Measurements from ENCODE around the gene MZT2A.
"Not testable (repeated sequence)": the region's sequence is repeated elsewhere in the genome, so short reads cannot be mapped to it uniquely, and the experiment has no call there.

MZT2A gene

DNA sequence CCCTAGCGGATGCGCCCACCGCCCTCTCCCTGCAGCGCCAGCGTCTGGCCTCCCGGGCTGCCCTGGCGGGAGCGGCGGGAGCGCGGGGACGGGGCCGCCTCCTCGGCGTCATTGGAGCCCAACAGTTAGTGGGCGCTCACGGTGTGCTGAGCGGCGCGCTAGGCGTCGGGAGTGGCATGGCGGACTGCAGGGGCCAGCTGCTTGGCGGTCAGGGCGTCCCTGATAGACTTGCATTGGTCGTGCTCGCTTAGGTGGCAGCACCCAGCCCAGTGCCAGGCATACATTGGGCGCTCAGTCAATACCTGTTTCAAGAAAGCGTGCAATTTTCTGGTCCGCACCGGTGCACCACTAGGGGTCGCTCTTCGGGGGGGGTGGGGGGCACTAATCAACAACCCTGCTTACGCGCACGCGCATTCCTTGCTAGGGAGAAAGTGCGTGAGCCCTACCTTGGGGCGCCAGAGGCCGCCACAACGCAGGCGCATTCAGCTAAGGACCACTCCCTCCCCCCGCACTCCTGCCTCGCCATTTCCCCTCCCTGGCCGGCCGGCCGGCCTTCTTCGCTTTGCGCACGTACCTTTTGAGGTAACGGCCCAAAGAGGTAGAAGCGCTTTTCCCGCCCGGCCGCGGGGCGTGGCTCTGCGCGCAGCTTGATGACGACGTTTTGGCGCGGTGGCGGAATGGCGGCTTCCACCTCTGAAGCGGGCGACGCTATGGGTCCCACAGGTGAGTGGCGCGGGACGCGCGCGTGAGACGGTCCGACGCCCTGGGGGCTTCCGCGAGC lies 411 bp upstream of the MZT2A start:
- DNase-seq (ENCODE audit: low read depth in 2 of 2), result peak; percentile 87 to 91

DNA sequence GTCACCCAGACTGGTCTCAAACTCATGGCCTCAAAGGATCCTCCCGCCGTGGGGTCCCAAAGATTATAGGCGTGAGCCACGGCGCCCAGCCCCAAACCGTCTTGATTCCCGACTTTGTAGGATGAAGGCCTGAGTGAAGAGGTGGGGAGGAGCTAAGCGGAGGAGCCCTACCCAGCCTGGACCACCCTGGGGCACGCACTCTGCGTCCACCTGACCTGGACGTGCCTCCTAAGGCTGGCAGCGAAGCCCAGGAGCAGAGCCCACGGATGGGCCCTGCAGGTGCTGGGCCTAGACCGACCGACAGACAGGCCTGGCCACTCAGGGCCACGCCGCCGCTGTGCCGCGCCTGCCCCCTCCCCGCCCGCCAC lies 744 bp downstream of the MZT2A start:
- not testable (repeated sequence) for DNase-seq (ENCODE audit: low read depth in 2 of 2)

DNA sequence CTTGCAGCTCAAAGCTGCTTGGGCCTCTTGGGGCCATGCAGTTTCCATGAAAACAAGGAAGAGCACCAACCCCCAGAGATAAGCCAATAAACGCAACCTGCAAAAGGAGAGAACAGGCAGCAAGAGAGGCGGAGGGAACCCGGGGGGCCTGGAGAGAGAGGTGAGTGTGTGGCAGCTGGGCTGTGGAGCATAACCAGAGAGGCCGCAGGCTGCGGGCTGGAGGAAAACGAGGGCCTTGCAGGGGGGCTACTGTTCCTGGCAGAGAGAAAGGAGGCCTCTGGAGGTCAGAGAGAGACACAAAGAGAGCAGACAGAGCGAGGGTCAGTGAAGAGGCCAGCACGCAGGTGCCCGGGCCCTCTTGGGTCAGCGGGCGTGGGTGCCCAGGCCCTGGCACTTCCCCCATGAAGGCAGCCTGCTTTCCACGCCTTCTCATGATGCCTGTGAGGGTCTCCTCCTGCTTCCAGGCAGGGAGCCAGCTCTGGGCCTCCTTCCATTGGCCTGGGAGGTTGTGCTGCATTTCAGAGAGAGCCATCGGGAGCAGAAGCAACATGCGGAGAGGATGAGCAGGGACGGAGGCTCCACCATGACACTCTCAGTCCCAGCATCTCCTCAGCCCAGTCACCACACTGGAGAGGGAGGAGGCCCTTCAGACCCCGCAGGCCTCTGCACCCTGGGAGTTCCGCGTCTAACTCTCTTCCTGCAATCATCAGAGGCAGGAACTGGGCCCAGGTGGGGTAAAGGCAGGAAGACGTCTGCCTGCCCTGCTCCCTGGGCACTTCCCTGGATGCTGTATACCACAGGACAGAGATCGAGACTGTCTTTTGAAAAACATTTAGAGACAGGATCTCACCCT lies 1.4 kb downstream of the MZT2A start:
- DNase-seq (ENCODE audit: low read depth in 2 of 2), result not testable (repeated sequence)

DNA sequence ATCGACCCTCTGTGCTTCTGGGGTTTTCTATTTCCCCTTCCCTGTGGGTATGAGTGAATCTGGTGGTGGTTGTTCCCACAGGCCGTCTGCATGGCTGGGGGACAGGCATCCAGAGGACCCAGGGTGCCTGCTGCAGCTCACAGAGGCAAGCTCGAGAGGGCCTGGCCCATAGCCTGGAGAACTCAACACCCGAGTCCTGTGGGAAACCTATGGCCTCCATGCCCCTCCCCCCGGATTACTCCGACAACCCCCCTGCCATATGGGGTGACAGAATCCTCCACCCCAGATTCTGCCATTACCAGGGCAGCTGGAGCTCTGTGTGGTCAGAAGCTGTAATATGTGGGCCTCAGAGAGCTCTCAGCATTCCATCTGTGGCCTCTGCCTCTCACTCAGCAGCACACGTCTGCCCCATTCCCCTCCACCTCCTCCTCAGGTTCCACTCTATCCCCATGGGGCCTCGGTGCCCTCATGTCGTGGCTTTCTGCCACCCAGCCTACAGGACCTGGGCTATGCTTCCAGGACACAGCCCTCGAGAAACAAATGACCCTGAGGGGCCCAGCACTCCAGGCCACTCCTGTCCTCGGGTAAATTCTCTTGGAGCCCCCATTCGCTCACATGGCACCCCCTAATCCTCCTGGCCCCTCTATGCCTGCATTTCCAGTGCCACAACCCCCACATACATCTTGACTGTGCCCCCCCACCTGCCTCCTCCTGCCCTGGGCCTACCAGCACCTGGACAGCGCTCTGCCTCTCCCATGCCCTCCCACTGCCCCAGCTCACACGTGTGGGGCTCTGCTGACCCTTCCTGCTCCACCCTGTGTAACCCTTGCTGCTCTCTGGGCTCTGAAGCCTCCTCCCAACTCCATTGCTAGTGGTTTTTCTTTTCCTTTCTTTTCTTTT lies 3.6 kb downstream of the MZT2A start:
- DNase-seq (ENCODE audit: low read depth in 2 of 2), result no peak

DNA sequence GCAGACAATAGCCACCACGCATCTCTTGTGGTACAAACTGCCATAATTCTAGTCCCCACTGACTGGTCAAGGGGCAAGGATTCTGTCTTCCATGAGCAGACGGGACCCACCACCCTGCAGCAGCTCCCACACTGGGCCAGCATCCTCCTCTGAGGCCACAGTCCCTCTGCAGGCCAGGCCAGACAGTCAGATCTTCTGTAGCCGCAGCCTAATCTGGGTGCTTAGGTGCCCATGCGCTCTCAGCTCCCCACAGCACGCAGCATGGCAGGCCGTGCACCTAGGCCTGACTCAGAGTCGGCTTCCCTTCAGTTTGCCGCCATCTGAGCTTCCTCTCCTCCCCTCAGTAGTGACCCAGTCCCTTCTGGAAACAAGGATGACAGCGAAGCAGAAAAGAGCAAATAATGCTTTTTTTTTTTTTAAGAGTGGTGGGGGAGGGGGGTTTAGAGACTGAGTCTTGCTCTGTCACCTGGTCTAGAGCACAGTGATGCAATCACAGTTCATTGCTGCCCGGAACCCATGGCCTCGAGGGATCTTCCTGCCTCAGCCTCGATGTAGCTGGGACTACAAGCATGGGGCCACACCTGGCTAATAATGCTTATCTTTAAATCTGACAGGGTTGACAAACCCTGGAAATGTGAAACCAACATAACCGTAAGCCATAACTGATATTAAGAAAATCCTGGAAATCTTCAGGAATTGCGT lies 5.8 kb downstream of the MZT2A start:
- not testable (repeated sequence) for DNase-seq (ENCODE audit: low read depth in 2 of 2)

GRCh38 chr2:131484906-131485460 lies 7.2 kb downstream of the MZT2A start:
- not testable (repeated sequence) for DNase-seq (ENCODE audit: low read depth in 2 of 2)

GRCh38 chr2:131483981-131484820 lies 8.0 kb downstream of the MZT2A start:
- DNase-seq (ENCODE audit: low read depth in 2 of 2), result not testable (repeated sequence)

- DNase-seq (ENCODE audit: low read depth in 2 of 2), result not testable (repeated sequence)
These were observed 9.6 kb downstream of the MZT2A start for GRCh38 chr2:131482506-131483155.

DNA sequence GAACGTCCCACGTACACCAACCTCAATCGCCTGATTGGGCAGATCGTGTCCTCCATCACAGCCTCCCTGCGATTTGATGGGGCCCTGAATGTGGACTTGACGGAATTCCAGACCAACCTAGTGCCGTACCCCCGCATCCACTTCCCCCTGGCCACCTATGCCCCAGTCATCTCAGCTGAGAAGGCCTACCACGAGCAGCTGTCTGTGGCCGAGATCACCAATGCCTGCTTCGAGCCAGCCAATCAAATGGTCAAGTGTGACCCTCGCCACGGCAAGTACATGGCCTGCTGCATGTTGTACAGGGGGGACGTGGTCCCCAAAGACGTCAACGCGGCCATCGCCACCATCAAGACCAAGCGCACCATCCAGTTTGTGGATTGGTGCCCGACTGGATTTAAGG lies 11.8 kb downstream of the MZT2A start:
- DNase-seq (ENCODE audit: low read depth in 2 of 2), result not testable (repeated sequence)

GRCh38 chr2:131478850-131479461 lies 13.2 kb downstream of the MZT2A start:
- DNase-seq (ENCODE audit: low read depth in 2 of 2), result not testable (repeated sequence)

DNA sequence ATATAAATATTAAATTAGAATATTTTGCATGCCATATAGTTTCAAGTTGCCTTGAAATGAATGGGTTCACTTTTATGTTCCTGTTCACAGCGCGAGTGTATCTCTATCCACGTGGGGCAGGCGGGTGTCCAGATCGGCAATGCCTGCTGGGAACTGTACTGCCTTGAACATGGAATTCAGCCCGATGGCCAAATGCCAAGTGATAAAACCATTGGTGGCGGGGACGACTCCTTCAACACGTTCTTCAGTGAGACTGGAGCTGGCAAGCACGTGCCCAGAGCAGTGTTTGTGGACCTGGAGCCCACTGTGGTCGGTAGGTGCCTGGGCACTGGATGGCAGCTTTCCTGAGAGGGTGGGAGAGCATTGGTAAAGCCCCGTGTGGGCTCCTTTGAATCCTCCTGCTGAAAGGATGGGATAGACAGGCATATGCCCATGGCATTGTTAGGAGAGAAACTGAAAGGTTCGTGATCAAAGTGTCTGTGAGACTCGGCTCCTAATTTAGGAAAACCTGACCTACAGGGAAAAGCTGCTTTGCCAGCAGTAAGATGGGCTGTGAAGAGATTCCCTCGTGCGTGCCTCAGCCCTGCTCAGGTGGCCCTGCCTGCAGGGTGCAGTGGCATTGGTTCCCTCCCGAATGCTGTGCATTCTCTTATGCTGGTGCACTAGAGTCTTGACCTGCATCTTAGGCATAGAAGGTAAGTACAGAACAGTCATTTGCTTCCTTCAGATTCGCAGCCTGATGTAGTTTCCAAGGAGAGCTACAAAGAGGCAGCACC lies 13.9 kb downstream of the MZT2A start:
- DNase-seq (ENCODE audit: low read depth in 2 of 2), result not testable (repeated sequence)

DNA sequence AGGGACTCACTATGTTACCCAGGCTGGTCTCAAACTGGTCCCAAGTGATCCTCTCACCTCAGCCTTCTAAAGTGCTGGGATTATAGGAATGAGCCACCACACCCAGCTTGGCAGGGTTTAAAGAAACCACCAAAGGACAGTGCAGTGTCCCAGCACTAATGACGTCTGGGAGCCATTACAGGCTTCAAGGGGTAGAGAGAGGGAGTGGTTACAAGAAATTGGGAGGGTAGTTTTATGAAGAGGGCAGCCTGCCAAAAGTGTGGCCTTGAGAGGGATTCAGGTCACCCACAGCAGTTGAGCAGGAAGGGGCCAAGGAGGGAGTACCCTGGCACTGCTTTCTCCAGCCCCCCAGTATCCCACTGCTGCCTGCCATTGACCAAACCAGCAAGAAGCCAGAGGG lies 15.0 kb downstream of the MZT2A start:
- not testable (repeated sequence) for DNase-seq (ENCODE audit: low read depth in 2 of 2)

- not testable (repeated sequence) for DNase-seq (ENCODE audit: low read depth in 2 of 2)
These were observed 15.8 kb downstream of the MZT2A start for GRCh38 chr2:131476363-131476762.

DNA sequence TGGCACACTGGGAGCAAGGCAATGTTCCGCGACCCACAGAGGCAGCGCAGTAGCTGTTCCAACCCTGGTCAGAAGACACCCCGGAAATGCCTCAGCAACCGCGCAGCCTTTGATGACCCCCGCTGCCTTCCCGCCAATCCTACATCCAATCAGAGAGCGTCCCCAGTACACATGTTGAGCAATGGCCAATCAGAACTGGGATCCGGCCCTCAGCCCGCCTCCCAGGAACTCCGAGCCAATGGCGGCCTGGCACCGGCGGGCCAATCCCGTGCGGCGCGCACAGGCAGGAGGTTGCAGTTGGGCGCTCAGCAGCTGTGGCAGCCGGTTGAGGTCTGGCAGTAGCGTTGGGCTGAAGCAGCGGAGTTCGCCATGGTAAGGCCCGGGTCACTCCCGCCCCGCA lies 16.4 kb downstream of the MZT2A start, which contains the start of gene TUBA3D:
Gene TUBA3D (plus strand): TSS at position 289 of the 400 bp plus-strand sequence. CDS start 81 bp downstream, at position 370.
- DNase-seq (ENCODE audit: low read depth in 2 of 2), result no peak

DNA sequence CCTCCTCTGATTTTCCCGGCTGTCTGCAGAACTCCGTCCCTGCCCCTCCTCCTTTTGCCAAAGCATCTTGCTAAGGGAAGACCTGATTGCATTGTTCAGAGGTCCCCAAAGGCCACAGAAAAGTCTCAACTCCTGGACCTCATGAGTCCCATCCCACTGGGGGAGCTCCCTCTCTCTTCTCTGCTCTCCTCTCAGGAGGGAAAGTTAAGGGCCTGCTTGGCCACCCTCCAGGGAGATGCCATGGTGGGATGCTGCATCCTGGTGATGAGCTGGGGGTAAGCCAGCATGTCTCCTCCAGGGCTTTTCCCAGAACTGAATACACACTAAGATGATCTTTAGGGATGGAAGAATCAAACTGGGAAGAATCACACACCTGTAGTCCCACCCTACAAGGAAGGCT lies 18.9 kb downstream of the MZT2A start:
- not testable (repeated sequence) for DNase-seq (ENCODE audit: low read depth in 2 of 2)

GRCh38 chr2:131471624-131472023 lies 20.6 kb downstream of the MZT2A start:
- not testable (repeated sequence) for DNase-seq (ENCODE audit: low read depth in 2 of 2)

DNA sequence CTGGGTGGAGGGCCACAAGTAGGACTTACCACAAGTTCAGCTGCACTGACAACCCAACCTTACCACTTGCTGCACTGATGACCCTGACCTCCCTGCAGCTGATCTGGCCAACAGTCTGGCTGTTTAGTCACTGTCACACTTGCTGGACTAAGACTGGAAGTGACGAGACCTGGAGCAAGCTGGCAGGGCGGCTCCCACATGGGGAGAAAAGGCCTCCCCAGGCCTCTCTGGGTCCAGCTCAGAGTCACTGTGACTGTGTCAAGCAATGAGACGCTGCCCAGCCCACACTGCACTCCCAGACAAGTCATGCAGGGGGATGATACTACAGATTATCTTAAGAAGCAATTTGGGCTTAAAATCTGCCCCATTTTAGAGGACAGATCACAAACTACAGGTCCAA lies 21.3 kb downstream of the MZT2A start:
- not testable (repeated sequence) for DNase-seq (ENCODE audit: low read depth in 2 of 2)

DNA sequence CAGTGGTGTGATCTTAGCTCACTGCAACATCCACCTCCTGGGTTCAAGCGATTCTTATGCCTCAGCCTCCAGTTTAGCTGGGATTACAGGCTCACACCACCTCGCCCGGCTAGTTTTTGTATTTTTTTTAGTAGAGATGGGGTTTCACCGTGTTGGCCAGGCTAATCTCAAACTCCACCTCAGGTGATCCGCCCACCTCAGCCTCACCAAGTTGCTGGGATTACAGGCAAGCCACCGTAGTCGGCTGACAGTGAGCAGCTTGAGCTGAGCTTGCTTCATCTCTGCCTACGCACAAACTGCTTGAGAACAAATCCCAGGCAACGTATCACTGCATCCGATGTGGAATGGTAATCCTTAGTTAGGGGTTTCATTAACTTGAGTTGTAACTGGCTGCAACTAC lies 24.5 kb downstream of the MZT2A start:
- not testable (repeated sequence) for DNase-seq (ENCODE audit: low read depth in 2 of 2)

Measured in stimulated activated CD4-positive, alpha-beta T cell treated with anti-CD3 and anti-CD28 coated beads, Interleukin-1b, Interleukin-23, amount 100 ng/mL, for 4 hours (primary cell).